NCI-H1694 treated with DMSO at 0.1 percent for 48 hours (cell line): ENCODE results near the gene MC3R.
"Not testable (repeated sequence)": the region's sequence is repeated elsewhere in the genome, so short reads cannot be mapped to it uniquely, and the experiment has no call there.

Experiments used
- DNase-seq: peaks from one replicate; lab custom pipeline; 2025; lab: John Stamatoyannopoulos, UW

The MC3R gene

DNA sequence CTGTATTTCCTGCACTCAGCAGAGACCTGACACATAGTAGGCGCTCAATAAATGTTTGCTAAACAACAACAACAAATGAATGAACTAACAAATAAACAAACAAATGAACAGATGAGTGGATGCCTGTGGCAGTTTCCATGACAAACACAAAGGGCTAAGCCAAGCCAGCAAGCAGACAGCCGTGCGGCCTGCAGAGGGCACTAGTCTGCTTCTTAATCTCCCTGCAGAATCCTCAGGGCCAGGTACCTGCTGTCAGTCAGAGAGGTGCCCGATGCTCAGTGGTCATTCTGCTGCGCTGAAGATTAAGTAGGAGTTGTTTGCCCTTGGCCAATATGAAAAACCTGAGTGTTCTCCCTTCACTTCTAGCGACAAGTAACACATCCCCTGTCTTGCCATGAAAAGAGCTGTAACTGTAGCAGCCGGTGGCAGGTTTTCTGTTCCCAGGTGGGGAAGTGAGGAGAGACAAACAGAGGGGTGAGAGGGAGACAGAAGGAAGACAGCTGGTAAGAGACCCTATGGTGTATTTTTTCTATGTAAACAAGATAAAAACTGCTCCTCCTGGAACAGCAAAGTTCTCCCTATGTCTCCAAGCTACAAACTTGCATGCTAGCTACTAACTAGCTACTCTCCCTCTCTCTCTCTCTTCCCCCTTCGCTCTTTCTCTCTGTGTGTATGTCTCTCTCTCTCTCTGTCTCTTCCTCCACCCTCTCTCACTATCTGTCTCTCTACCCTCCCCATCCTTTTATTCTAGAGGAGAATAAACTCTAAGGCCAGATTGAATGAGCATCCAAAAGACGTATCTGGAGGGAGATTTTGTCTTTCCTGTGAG lies at the start of gene MC3R:
MC3R (plus strand) TSS at position 779 of the 829 bp plus-strand sequence. CDS start 112 bp downstream, outside the sequence.
- DNase-seq: no peak

- DNase-seq: no peak
Measured at GRCh38 chr20:56200456-56200855, 48.1 kb upstream of the MC3R start.

- DNase-seq: no peak
Measured at GRCh38 chr20:56202493-56203077, 45.9 kb upstream of the MC3R start.

- no peak for DNase-seq
Measured at GRCh38 chr20:56204206-56204605, 44.3 kb upstream of the MC3R start.

DNA sequence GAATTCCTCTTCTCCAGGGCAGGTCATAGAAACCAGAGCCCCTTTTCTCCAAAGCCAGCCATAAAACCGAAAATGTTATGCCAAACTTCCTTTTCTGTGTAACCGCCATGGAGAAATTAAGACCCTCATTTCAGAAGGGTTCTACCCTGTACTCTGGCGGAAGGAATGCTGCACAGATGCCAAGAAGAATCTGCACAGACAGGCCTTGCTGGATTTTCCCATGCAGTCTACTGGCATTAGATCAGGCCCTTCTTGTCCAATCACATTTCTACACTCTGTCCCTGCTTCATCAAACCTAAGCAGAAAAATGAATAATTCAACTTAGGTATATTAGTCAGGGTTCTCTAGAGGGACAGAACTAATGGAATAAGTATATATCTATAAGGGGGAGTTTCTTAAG lies 43.2 kb upstream of the MC3R start:
- DNase-seq: no peak

- no peak for DNase-seq
Measured at GRCh38 chr20:56207656-56208055, 40.9 kb upstream of the MC3R start.

DNA sequence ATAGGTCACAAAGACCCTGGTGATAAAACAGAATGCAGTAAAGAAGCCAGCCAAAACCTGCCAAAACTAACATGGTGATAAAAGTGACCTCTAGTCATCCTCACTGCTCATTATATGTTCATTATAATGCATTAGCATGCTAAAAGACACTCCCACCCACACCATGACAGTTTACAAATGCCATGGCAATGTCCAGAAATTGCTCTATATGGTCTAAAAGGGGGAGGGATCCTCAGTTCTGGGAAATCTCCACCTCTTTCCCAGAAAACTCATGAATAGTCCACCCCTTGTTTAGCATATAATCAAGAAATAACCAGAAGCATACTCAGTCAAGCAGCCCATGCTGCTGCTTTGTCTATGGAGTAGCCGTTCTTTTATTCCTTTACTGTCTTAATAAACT lies 40.4 kb upstream of the MC3R start:
- DNase-seq: no peak

DNA sequence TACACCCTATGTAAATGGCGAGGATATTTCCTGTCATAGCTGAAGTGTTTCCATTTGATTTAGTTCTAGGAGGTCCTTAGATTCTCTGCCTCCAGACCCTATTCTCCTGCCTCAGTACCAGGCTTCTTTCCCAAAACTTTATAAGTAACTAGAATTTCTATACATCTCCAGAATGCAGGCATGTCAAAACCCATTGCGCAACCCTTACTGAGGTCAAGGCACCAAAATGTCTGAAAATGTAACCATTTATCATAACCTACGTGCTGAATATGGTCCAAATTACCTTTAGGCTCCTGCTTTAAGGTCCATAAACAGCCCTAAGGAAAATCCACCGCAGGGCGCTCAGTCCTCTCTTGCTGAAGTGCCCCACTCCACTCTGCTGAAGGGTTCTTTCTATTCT lies 37.5 kb upstream of the MC3R start:
- no peak for DNase-seq

DNA sequence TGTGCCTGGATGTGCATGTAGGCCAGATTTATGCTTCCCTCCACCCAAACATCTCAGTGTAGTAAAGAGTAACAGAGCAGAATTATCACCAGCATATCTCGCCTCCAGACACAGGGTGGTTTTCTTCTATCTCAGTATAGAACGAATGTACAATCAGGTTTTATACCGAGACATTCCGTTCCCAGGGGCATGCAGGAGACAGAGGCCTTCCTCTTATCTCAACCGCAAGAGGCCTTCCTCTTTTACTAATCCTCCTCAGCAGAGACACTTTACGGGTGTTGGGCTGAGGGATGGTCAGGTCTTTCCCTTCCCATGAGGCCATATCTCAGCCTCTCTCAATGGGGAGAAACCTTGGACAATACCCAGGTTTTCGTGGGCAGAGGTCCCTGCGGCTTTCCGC lies 36.4 kb upstream of the MC3R start:
- DNase-seq: no peak

- no peak for DNase-seq
Measured at GRCh38 chr20:56213321-56213720, 35.2 kb upstream of the MC3R start.

GRCh38 chr20:56215115-56215514 lies 33.4 kb upstream of the MC3R start:
- DNase-seq: no peak

DNA sequence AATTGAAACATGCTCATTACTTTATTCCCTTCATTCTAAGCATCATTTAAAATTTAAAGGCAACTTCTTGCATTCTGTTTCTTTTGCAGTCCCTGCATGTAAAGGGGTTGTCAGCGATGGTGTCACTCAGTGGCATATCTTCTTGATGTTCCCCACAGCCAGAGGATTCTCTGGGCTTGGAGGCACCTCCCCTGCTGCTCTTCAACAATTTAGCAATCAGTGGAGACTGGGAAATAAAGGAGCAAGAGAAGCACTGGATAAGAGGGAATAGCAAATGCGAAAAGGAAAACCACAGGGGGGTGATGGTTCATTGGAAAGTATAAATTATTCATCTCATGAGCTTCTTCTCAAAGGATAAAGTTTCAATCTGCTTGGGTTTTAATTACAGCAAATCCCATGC lies 30.7 kb upstream of the MC3R start:
- DNase-seq: no peak

DNA sequence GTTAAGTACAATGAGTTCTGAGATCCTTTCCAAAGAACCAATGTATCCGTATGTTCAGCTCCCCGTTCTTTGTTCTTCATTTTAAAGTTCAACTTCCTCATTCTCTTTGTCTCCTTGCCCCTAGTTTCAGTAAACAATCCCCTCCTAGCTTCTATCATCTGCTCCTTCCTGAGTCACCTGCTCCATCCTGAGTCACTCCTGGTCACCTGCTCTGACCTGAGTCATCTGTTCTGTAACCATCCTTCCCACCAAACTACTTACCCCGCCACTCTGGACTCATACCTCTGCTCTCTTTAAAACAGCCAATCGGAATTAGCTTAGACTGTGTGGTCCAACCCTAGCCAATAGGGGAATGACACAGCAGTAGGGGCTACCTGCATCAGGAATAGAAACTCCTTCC lies 27.3 kb upstream of the MC3R start:
- not testable (repeated sequence) for DNase-seq

- DNase-seq: no peak
Measured at GRCh38 chr20:56222201-56222600, 26.3 kb upstream of the MC3R start.

- no peak for DNase-seq
Measured at GRCh38 chr20:56222945-56223344, 25.6 kb upstream of the MC3R start.

- no peak for DNase-seq
Measured at GRCh38 chr20:56223352-56223751, 25.2 kb upstream of the MC3R start.

- DNase-seq: no peak
Measured at GRCh38 chr20:56228021-56228420, 20.5 kb upstream of the MC3R start.

- no peak for DNase-seq
Measured at GRCh38 chr20:56229812-56230211, 18.7 kb upstream of the MC3R start.

GRCh38 chr20:56234110-56234509 lies 14.4 kb upstream of the MC3R start:
- no peak for DNase-seq

GRCh38 chr20:56237335-56237734 lies 11.2 kb upstream of the MC3R start:
- no peak for DNase-seq

DNA sequence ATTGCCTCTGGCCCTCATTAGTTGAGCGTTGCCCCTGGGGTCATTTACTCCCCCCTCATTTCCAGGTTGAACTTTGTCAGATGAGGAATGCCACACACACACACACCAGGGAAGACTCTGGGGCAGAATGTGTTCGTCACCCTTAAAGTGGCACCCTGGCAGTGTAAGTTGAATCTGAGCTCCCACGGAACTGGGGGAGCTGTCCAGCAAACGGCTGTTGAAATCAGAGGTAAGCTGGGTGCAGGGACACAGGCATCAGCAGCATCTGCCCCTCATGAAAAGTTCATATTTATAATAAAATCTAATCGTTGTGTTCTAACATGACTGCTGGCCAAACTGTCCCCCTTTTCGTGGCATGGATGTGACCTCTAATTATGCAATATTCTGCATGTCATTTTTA lies 4.3 kb upstream of the MC3R start:
- no peak for DNase-seq

GRCh38 chr20:56245761-56246160 lies 2.8 kb upstream of the MC3R start:
- no peak for DNase-seq

GRCh38 chr20:56249244-56249955 lies 868 bp downstream of the MC3R start:
- no peak for DNase-seq
